ENCODE measurements around the gene ANKS1A.

- no peak for TF ChIP-seq ZNF274 (IDR thresholded peaks at IDR 0.05; ENCODE audit: low read depth, low read length)
- no peak for TF ChIP-seq YY1 (IDR thresholded peaks at IDR 0.05; ENCODE audit: insufficient read depth, insufficient read length)
- no peak for TF ChIP-seq SUZ12 (IDR thresholded peaks at IDR 0.05; ENCODE audit: extremely low read depth, insufficient read depth, insufficient read length)
Measured at GRCh38 chr6:35093783-35094182, 204.7 kb downstream of the ANKS1A start.
